HCEC 1CT (cell line): ENCODE results near the gene CCDC197.

ENCODE experiments used
- DNase-seq: peaks from one replicate; pipeline ENCODE4 v3.0.0-alpha.2; 2017

The CCDC197 gene

DNA sequence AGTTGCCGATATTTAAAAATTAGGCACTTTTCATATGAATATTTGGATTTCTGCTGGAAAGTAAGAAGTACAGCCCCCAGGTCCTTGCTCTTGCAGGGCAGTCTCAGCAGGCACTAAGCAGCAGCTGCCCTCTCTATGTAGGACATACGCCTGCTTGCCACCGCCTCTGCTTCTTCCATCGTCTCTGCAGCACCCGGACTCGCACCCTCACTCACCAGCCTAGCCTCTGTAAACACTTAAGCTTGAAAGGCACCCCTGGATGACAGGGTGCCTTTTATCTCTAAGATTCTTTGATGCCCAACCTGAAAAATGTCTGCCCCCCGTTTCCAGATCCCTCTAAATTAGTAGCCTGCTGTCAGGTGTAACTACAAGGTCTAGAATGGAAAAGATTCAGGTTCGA lies 48.0 kb downstream of the CCDC197 start:
- no peak for DNase-seq

DNA sequence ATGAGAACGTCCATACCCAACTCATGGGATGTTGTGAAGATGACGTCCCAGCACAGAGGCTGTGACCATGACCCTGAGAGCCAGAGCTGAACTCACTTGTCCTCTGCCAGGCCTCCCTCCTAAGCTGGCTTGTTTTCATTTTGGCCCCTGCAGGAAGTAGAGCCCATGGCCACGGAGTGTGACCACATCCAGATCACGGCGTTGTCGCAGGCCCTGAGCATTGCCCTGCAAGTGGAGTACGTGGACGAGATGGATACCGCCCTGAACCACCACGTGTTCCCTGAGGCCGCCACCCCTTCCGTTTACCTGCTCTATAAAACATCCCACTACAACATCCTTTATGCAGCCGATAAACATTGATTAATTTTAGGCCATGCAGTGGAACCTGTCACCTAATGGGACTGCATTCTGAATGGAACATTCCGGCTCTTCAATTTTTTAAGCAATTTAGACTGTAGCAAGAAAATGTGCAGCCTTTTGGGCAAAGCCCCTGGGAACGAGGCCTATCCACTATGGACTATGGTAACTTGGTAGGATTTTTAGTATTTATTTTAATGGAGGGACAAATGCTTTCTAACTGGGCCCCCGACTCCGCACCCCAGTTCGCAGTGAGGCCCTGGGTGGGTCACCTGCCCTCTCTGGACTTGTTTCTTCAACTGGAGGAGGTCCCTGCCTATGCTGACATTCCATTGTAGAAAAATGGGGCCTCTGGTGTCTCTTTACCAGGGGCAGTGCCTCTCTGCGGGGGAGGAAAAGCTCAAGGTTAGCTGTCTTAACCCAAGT lies 48.7 kb downstream of the CCDC197 start:
- no peak for DNase-seq

DNA sequence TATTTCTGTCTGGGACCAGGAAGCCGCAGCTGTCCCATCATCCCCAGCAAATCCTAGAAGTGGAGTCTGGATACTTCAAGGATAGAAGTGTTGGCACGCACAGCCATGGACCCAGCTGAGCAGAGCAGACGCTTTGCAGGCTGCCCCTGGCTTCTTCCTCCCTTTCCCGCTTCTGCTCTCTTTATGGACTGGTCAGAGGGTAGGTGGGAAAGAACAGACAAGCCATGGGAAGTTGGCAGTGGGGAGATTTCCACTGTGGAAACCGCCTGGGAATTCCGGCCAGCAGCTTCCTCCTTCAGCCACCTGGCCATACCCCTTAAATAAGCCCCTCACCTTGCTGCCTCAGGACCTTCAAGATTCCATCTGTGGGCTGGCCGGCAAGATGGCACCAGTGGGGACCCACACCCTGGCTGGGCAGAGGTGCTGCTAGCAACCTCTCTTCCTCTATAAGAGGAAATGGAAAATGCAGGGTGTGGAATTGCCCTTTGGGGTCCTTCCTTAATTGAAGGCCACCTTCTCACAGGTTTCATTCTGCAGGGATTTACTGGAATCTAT lies 49.7 kb downstream of the CCDC197 start:
- DNase-seq = no peak

DNA sequence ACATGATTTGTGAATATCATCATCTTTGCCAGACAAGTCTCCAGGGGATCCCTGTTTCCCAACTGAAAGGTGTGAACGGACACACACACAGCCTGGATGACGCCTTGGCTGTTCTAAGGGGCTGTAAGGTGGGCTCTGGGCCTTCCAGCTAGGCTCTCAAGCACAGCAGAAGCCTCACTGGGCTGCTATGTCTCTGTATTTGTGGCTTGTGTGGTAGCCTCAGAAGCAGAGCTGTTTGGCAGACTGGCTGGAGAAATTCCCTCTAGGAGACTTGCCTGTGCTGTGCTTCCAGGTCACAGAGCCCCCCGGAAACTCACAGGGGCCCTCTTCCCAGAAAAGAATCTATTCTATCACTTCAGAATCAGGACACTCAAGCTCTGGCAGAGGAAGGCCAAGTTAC lies 50.5 kb downstream of the CCDC197 start:
- no peak for DNase-seq

DNA sequence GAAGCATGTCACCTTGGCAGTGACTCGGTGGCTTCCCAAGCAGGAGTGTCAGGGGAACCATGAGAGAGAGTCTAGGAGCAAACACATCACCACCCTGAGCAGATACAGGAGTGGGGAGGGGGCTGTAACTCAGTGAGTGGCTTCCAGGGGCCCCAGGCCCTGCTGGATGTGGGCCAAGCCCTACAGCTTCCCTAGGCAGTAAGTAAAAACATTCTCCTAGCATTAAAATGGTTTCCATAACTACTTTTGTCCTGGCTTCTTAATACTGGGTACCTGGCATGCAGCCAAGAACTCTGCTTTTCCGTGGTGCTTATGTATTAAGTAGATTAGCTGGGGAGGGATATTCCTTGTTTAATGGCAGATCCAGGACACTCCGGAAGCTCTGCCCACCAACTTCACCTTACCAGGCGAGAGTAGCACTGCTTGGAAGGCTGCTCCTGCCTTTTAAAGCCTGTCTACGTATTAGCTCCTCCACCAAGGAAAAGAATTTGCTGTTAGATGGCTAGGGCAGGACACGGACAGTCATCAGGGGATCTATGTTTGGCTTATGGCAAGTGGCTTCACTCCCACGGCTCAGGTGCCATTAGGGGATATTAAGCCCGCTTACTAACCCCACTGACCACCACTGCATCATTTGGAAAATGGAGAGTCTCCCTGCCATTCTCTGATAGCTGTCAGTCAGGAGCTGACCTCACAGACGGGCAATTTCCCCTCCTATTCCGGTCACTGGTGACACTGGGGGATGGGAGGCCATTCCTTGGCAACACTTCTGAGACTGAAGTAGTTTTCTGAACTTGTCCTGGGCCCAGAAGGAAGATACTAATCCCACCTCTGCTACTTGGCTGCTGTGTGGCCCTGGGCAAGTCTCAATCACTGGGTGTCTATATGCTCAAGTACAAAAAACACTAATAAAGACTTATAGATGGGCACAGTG lies 51.9 kb downstream of the CCDC197 start:
- no peak for DNase-seq

DNA sequence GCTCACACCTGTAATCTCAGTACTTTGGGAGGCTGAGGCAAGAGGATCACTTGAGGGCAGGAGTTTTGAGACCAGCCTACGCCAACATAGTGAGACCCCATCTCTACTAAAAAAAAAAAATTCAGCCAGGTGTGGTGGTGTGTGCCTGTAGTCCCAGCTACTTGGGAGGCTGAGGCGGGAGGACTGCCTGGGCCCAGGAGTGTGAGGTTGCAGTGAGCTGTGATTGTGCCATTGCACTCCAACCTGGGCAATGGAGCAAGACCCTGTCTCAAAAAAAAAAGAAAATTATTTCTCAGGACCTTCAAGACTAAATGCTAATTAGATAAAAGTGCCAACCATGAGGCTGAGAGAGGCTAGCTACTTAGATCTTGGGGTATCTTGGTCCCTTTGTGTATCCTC lies 52.5 kb downstream of the CCDC197 start:
- no peak for DNase-seq

GRCh38 chr14:94050231-94050880 lies 53.3 kb downstream of the CCDC197 start:
- DNase-seq = no peak

DNA sequence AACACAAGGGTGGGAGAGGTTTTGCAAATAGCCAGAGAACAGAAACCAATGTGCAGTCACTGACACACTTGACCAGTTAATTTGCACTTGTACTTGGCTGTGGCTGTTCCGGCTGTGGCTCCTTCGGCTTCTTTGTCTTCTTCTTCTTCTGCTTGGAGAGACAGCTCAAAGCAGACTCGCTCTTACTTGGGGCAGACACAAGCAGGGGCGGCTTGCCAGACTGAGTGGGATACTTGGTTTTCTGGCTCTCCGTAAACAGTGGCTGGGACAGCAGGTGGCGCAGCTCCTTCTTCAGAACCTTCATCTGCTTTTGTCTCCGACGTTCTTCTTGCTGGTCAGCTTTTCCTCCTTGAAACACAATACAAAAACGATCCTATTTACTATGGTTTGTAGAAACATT lies 54.0 kb downstream of the CCDC197 start:
- peak; percentile 46 for DNase-seq

- DNase-seq = no peak
Observed at GRCh38 chr14:94051779-94052178, 54.7 kb downstream of the CCDC197 start.

- no peak for DNase-seq
Observed at GRCh38 chr14:94052199-94052598, 55.1 kb downstream of the CCDC197 start.

DNA sequence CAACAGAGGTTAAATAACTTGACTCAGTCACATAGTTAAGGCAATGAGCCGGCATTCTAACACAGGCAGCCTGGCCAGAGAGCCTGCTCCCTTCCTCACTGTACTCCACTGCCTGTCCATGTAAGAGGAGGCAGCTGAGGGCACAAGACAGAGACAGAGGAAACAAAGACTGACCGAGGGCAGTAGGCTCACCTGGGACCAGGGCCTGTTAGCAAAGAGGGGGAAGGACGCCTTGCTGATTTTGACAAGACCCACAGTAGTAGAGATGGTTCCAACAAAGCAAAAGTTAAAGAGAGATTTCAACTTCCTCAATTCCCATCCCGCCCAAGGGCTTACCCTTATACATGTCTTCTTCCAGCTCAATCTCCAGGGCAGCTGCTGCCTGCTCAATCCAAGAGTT lies 55.6 kb downstream of the CCDC197 start:
- DNase-seq = no peak

- no peak for DNase-seq
Observed at GRCh38 chr14:94054401-94054800, 57.3 kb downstream of the CCDC197 start.

DNA sequence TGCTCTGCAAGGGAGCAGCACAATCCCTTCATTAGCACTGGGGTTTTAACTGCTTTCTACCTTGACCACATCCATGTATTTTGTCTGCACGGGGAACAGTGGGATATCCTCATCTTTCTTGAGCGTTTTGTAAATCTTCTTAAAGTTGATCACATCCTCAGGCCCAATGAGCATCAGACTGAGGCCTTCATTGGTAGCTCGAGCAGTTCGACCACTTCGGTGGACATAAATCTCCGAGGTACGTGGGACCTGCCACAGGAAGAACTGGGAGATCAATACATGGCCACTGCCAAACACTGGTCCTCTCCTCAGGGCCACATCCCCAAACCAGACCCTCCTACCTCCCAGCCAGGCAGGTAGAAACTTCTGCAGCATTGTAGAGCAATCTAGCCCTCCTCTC lies 57.8 kb downstream of the CCDC197 start:
- no peak for DNase-seq

DNA sequence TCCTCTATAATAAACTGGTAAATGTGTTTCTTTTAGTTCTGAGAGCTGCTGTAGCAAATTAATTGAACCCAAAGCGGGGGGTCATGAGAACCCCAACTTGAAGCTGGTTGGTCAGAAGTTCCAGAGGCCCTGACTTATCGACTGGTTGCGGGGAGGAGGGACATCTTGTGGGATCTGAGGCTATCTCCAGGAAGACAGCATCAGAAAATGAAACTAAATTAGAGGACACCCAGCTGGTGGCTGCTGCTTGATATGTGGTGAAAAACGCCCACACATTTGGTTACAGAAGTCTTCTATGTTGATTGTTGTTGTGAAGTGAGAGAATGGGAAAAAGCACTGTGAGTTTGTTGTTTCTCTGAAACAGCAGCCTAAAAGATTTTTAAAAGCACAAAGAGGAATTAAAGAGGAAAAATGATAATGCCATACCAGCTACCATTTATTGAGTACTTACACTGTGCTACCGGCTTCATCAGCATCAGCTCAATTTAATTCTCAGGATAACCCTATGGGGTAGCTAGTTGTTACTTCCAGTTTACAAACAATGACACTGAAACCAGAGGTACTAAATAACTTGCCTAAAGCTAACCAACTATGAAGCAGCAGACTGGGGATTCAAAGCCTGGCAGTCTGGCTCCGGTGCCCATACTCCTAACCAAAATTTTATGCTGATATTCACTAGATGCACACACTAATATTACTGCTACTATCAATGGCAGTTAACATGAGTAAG lies 59.6 kb downstream of the CCDC197 start:
- DNase-seq = no peak

DNA sequence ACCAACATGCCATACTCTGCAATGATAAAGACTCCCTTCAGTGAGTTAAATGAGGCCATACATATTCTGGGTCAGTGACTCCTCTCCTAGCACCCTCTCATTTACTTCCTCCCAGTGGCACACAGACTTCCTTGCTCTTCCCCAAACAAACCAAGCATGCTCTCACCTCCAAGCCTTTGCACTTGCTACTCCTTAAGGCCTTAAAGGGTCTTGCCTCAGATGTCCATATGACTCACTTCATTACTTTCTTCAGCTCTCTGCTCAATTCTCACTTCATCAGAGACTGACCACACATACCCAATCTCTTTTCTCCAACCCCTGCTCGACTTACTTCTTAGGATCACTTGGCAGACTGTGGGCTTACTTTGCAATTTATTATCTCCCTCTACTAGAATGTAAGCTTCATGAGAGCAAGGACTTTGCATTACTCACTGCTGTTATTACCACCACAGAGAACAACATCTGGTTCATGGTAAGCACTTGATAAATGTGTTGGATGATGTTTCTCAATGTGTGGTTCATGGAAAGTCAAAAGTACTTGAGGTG lies 61.1 kb downstream of the CCDC197 start:
- no peak for DNase-seq
